Cardiac fibroblast (primary cell): ENCODE data around the gene ACTC1.

ENCODE experiments used
- DNase-seq, 2 donors: peaks; one replicate each; pipeline versions ENCODE4 v3.0.0 to v3.0.0-alpha.2; 2010; ENCODE audit warnings: low read depth in 2 of 2
- H3K4me3 ChIP-seq, 2 donors: replicated peaks in 1 of 2; 1 replicate in 1 of 2; 2 replicates in 1 of 2; pipeline ENCODE4 v1.5.1; 2011; ENCODE audit warnings: low read depth in 2 of 2, low read length in 2 of 2, mild to moderate bottlenecking in 2 of 2, moderate library complexity in 1 of 2
- CTCF ChIP-seq: IDR thresholded peaks from one replicate; pipeline ENCODE4 v1.5.1; 2011; ENCODE audit warnings: low read depth, mild to moderate bottlenecking, low read length, inconsistent platforms

Gene ACTC1

DNA sequence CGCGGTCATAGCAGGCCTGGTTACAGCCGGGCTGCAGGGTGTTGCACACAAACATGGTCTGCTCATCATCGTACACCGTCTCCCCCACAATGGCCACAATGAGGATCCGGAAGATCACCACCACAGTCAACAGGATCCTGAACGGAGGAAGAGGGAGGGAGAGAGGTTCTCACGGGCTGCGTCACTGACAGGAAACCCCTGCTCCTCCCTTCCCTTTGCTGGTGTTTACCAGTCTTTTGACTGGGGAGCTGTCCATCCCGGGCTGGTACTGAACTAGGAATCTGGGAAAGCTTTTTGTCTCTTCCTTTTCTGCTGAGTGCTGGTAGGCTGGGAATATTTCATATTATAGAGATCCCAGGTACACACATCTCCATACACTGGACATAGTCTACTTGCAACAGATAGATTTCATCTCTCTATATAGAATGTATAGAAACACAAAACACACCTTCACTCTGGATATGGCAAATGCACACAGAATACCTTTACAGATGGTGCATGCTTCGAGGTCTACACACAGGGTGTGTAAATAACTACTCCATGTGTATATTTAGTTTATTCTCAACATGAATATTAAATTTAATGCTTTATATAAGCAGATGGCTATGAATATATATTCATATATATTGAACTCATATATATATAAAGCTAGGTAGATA lies 42.0 kb downstream of the ACTC1 start:
- H3K4me3 ChIP-seq, result no peak overlapping the region
- DNase-seq, result peak; percentile 58 to 65
- TF ChIP-seq CTCF, result no peak

DNA sequence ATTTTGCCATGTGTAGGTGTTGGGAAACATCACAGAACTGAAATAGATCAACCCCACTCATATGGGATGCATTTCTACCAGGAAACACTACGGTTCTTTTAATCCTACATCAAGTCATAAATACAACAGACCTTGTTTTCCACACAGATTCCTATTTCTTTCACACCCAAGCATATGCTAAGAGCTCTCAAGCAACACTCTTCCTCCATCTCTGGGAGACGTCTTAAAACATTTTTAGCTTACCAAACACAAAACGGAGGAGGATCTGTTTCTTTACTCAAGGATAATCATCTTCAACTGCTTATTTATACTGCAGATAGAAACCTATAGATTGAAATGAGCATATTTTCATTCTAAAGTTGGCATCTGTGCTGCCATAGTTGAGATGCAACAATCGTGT lies 45.7 kb downstream of the ACTC1 start:
- no peak overlapping the region for H3K4me3 ChIP-seq
- DNase-seq, result no peak
- TF ChIP-seq CTCF, result no peak
